ENCODE data around the gene UBE2D2.

UBE2D2 gene

GRCh38 chr5:139655727-139656271 lies 94.7 kb downstream of the UBE2D2 start:
- Mint-ChIP-seq H3K36me3 (ENCODE audit: low read depth) (no peaks in the 10 kb centered on the region), H3K27me3 (peaks cover 25% of the 10 kb centered on the region), H3K27ac (no peak overlapping the region), H3K4me1 (ENCODE audit: low read depth) (peaks cover 95% of the 10 kb centered on the region), H3K4me3 (no peak overlapping the region), H3K9me3 (no peaks in the 10 kb centered on the region)
- intact Hi-C loops (cut with micrococcal nuclease): no loop called here

GRCh38 chr5:139657363-139658321 lies 96.5 kb downstream of the UBE2D2 start:
- Mint-ChIP-seq H3K9me3 (no peaks in the 10 kb centered on the region), H3K36me3 (ENCODE audit: low read depth) (peaks cover 4% of the 10 kb centered on the region), H3K4me3 (no peak overlapping the region), H3K4me1 (ENCODE audit: low read depth) (peaks cover 94% of the 10 kb centered on the region), H3K27me3 (peaks cover 22% of the 10 kb centered on the region), H3K27ac (peak overlapping the region; percentile 41)
- intact Hi-C loops (cut with micrococcal nuclease): no loop called here

- Mint-ChIP-seq H3K36me3 (ENCODE audit: low read depth) (peaks cover 8% of the 10 kb centered on the region), H3K9me3 (no peaks in the 10 kb centered on the region), H3K27me3 (peaks cover 14% of the 10 kb centered on the region), H3K4me3 (no peak overlapping the region), H3K4me1 (ENCODE audit: low read depth) (peaks cover 94% of the 10 kb centered on the region), H3K27ac (peak overlapping the region; percentile 41)
- intact Hi-C loops (cut with micrococcal nuclease): no loop called here
Measured at GRCh38 chr5:139658501-139658927, 97.4 kb downstream of the UBE2D2 start.

GRCh38 chr5:139658928-139659667 lies 98.0 kb downstream of the UBE2D2 start:
- peaks cover 8% of the 10 kb centered on the region for H3K36me3 Mint-ChIP-seq (ENCODE audit: low read depth)
- H3K4me1 Mint-ChIP-seq (ENCODE audit: low read depth): peaks cover 94% of the 10 kb centered on the region
- peaks cover 11% of the 10 kb centered on the region for H3K27me3 Mint-ChIP-seq
- peak overlapping the region; percentile 37 for H3K4me3 Mint-ChIP-seq
- H3K27ac Mint-ChIP-seq: peak overlapping the region; percentile 41
- intact Hi-C loops (cut with micrococcal nuclease): no loop called here
- H3K9me3 Mint-ChIP-seq: no peaks in the 10 kb centered on the region

GRCh38 chr5:139659695-139660101 lies 98.6 kb downstream of the UBE2D2 start:
- Mint-ChIP-seq H3K4me1 (ENCODE audit: low read depth) (peaks cover 94% of the 10 kb centered on the region), H3K27ac (peak overlapping the region; percentile 34)

GRCh38 chr5:139660105-139660922 lies 99.2 kb downstream of the UBE2D2 start:
- intact Hi-C loops (cut with micrococcal nuclease): no loop called here
- H3K27me3 Mint-ChIP-seq: peaks cover 9% of the 10 kb centered on the region
- no peaks in the 10 kb centered on the region for H3K9me3 Mint-ChIP-seq
- H3K36me3 Mint-ChIP-seq (ENCODE audit: low read depth): peaks cover 8% of the 10 kb centered on the region
- H3K27ac Mint-ChIP-seq: peak overlapping the region; percentile 34
- peak overlapping the region; percentile 48 for H3K4me3 Mint-ChIP-seq
- peaks cover 94% of the 10 kb centered on the region for H3K4me1 Mint-ChIP-seq (ENCODE audit: low read depth)

More at GRCh38 chr5:139659695-139660101, 98.6 kb downstream of the UBE2D2 start:
- intact Hi-C loops (cut with micrococcal nuclease): no loop called here
- Mint-ChIP-seq H3K9me3 (no peaks in the 10 kb centered on the region), H3K27me3 (peaks cover 9% of the 10 kb centered on the region), H3K36me3 (ENCODE audit: low read depth) (peaks cover 8% of the 10 kb centered on the region), H3K4me3 (peak overlapping the region; percentile 48)

- Mint-ChIP-seq H3K4me3 (peak overlapping the region; percentile 17), H3K4me1 (ENCODE audit: low read depth) (peaks cover 94% of the 10 kb centered on the region), H3K9me3 (no peaks in the 10 kb centered on the region), H3K27ac (peak overlapping the region; percentile 69), H3K36me3 (ENCODE audit: low read depth) (peaks cover 15% of the 10 kb centered on the region), H3K27me3 (peaks cover 7% of the 10 kb centered on the region)
- intact Hi-C loops (cut with micrococcal nuclease): no loop called here
Measured at GRCh38 chr5:139660923-139661814, 100.0 kb downstream of the UBE2D2 start.

GRCh38 chr5:139662617-139663016 lies 101.5 kb downstream of the UBE2D2 start:
- Mint-ChIP-seq H3K4me3 (no peak overlapping the region), H3K27me3 (peaks cover 7% of the 10 kb centered on the region), H3K4me1 (ENCODE audit: low read depth) (peaks cover 97% of the 10 kb centered on the region), H3K9me3 (no peaks in the 10 kb centered on the region), H3K36me3 (ENCODE audit: low read depth) (peaks cover 22% of the 10 kb centered on the region), H3K27ac (peak overlapping the region; percentile 48)
- intact Hi-C loops (cut with micrococcal nuclease): no loop called here

GRCh38 chr5:139663207-139664085 lies 102.3 kb downstream of the UBE2D2 start:
- H3K9me3 Mint-ChIP-seq: no peaks in the 10 kb centered on the region
- H3K27me3 Mint-ChIP-seq: peaks cover 7% of the 10 kb centered on the region
- no peak overlapping the region for H3K4me3 Mint-ChIP-seq
- H3K27ac Mint-ChIP-seq: peak overlapping the region; percentile 72
- intact Hi-C loops (cut with micrococcal nuclease): loop anchor here (2.0 kb wide), 1 partner anchor 15 kb away; the partner anchor contains the start of gene CXXC5
- H3K36me3 Mint-ChIP-seq (ENCODE audit: low read depth): peaks cover 22% of the 10 kb centered on the region
- H3K4me1 Mint-ChIP-seq (ENCODE audit: low read depth): peaks cover 96% of the 10 kb centered on the region

GRCh38 chr5:139664086-139664693 lies 103.1 kb downstream of the UBE2D2 start:
- Mint-ChIP-seq H3K27me3 (peaks cover 2% of the 10 kb centered on the region), H3K4me3 (peak overlapping the region; percentile 37), H3K9me3 (no peaks in the 10 kb centered on the region), H3K36me3 (ENCODE audit: low read depth) (peaks cover 22% of the 10 kb centered on the region), H3K27ac (peak overlapping the region; percentile 72), H3K4me1 (ENCODE audit: low read depth) (peaks cover 96% of the 10 kb centered on the region)
- intact Hi-C loops (cut with micrococcal nuclease): loop anchor here (2.0 kb wide), 1 partner anchor 15 kb away; the partner anchor contains the start of gene CXXC5

GRCh38 chr5:139664727-139665351 lies 103.7 kb downstream of the UBE2D2 start:
- no peaks in the 10 kb centered on the region for H3K9me3 Mint-ChIP-seq
- peaks cover 96% of the 10 kb centered on the region for H3K4me1 Mint-ChIP-seq (ENCODE audit: low read depth)
- peaks cover 8% of the 10 kb centered on the region for H3K27me3 Mint-ChIP-seq
- H3K27ac Mint-ChIP-seq: peak overlapping the region; percentile 72
- H3K4me3 Mint-ChIP-seq: no peak overlapping the region
- peaks cover 27% of the 10 kb centered on the region for H3K36me3 Mint-ChIP-seq (ENCODE audit: low read depth)
- intact Hi-C loops (cut with micrococcal nuclease): loop anchor here (2.0 kb wide), 1 partner anchor 16 kb away; the partner anchor contains the start of gene CXXC5
